ENCODE results near the gene ELFN2. TPM values are rescaled to one million over a fixed set of nuclear protein-coding genes. Genes with fewer than 3 reads are reported as not detected.

ELFN2 gene
- total and polyA plus RNA-seq, 2 of the 13 experiments (the other 11 are each of a cell fraction or from before 2014, with no cell fraction given), result 0.01 TPM; not detected in 1

DNA sequence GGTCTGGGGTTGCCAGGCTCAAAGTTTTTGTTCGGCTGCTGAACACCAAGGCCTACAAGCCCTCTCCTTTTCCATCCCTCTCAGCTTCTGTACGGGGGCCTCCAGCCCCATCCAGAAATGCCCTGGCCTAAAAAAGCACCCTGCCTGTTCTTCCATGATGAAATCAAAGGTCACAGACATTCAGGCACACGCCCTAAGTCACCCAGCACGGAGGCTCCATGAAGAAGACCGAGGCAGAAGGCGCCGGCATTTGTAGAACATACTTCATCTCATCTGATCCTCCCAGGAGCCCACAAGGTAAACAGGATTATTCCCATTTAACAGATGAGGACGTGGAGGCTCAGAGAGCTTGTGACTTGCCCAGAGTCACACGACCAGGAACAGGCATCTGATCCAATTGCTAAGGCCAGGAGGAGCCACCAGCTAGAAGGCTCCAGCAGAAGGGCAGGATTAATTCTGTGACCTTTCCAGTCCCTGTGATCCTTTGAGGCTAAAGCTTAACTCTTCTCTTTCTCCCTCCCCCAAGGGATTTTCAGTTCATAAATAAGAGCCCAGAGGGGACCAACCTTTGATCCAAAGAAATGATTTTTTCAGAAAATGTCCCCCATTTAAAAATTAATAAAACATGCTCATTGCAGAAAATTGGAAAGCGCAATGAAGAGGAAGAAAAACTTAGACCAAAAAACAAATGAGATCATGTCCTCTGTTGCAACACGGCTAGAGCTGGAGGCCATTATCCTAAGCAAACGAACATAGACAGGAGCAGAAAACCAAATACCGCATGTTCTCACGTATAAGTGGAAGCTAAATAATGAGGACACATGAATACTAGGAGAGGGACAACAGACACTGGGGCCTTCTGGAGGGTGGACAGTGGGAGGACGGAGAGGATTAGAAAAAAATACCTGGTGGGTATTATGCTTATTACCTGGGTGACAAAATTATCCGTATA, 106.3 kb downstream of the ELFN2 start:
- in situ Hi-C loops (cut with HindIII; ENCODE audit: extremely low pct_ligation_motif_present, low pct_unique_long_range_greater_than_20kb) (loop anchor here (5.0 to 10.0 kb wide), 2 partner anchors 136 to 264 kb away; partner anchors contain the start of gene LGALS2), intact Hi-C loops (cut with micrococcal nuclease; ENCODE audit: unreplicated experiment) (no loop called here)
- Histone ChIP-seq H4K20me1 (ENCODE audit: insufficient read depth, low read length) (no peaks in the 10 kb centered on the region), H3K79me2 (ENCODE audit: insufficient read depth, low read length) (no peaks in the 10 kb centered on the region), H3K4me3 (replicated peaks in 1 of 3; ENCODE audit: insufficient read depth in 1 of 3, low read depth in 2 of 3, low read length in 3 of 3) (no peak overlapping the region), H3K27ac (ENCODE audit: extremely low read length, insufficient read depth, low read length) (no peak overlapping the region), H3K4me2 (ENCODE audit: low read depth, low read length) (peak overlapping the region; percentile 32; the same call in 1 of the 2 replicates), H3K9me3 (ENCODE audit: low read length) (no peaks in the 10 kb centered on the region), H2AFZ (ENCODE audit: low read length) (no peak overlapping the region), H3K36me3 (replicated peaks in 1 of 2; ENCODE audit: control insufficient read depth in 1 of 2, insufficient read depth in 2 of 2, low read length in 2 of 2) (no peaks in the 10 kb centered on the region), H3K4me1 (ENCODE audit: insufficient read depth, low read length) (peaks cover 44% of the 10 kb centered on the region), H3K9ac (ENCODE audit: insufficient read depth, low read depth, low read length) (no peak overlapping the region), H3K27me3 (ENCODE audit: control insufficient read depth in 1 of 2, insufficient read depth in 2 of 2, low read length in 2 of 2) (peaks cover 5 to 8% of the 10 kb centered on the region in 2 experiments; a peak in 3 of 5 replicates)
- CTCF ChIA-PET (ENCODE audit: low intra/inter-chr PET ratio, low total read pairs), result interaction anchor here (2.2 kb wide), 1 partner anchor 136 kb away, joined by 7 read pairs; no protein-coding TSS in a partner anchor
- BruUV-seq (replicated peaks), result no TSS peak
- FAIRE-seq (peak; percentile 66), ATAC-seq (peak; percentile 17; the same call in 1 of the 3 replicates), DNase-seq (ENCODE audit: low spot score) (peak; percentile 62)
- POLR2A ChIA-PET, result no interaction called here
- 8% methylated on average over 15 of the region's 16 CpGs for WGBS (ENCODE audit: low lambda C conversion rate)
- TF ChIP-seq LCORL (IDR thresholded peaks at IDR 0.05) (no peak), LCORL (CRISPR knock-in tag; IDR thresholded peaks at IDR 0.05) (peak; percentile 50; the same call in 1 of the 2 replicates), KDM2A (CRISPR knock-in tag; IDR thresholded peaks at IDR 0.05; ENCODE audit: borderline replicate concordance, low read depth) (no peak), ZNF740 (CRISPR knock-in tag; IDR thresholded peaks at IDR 0.05) (no peak), ZMYM3 (CRISPR knock-in tag; IDR thresholded peaks at IDR 0.05) (peak; percentile 91), FOXJ3 (CRISPR knock-in tag; IDR thresholded peaks at IDR 0.05; ENCODE audit: borderline replicate concordance) (no peak), TBP (CRISPR knock-in tag; IDR thresholded peaks at IDR 0.05) (no peak), ZBTB20 (CRISPR knock-in tag; IDR thresholded peaks at IDR 0.05; ENCODE audit: borderline replicate concordance, low read depth) (no peak), ZNF160 (CRISPR knock-in tag; IDR thresholded peaks at IDR 0.05) (no peak), TAF15 (IDR thresholded peaks at IDR 0.05; ENCODE audit: low read depth, low read length, poor library complexity, severe bottlenecking) (no peak), ZMYM4 (CRISPR knock-in tag; IDR thresholded peaks at IDR 0.05) (no peak), GZF1 (CRISPR knock-in tag; IDR thresholded peaks at IDR 0.05) (0 out of 2 replicates have a peak, but pooled peaks have one; percentile 61), HINFP (CRISPR knock-in tag; IDR thresholded peaks at IDR 0.05; ENCODE audit: low read depth) (no peak)
- TF ChIP-seq, protein P1, sequence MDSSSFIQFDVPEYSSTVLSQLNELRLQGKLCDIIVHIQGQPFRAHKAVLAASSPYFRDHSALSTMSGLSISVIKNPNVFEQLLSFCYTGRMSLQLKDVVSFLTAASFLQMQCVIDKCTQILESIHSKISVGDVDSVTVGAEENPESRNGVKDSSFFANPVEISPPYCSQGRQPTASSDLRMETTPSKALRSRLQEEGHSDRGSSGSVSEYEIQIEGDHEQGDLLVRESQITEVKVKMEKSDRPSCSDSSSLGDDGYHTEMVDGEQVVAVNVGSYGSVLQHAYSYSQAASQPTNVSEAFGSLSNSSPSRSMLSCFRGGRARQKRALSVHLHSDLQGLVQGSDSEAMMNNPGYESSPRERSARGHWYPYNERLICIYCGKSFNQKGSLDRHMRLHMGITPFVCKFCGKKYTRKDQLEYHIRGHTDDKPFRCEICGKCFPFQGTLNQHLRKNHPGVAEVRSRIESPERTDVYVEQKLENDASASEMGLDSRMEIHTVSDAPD (CRISPR knock-in tag; IDR thresholded peaks at IDR 0.05), result no peak
- TF ChIP-seq, protein P2, sequence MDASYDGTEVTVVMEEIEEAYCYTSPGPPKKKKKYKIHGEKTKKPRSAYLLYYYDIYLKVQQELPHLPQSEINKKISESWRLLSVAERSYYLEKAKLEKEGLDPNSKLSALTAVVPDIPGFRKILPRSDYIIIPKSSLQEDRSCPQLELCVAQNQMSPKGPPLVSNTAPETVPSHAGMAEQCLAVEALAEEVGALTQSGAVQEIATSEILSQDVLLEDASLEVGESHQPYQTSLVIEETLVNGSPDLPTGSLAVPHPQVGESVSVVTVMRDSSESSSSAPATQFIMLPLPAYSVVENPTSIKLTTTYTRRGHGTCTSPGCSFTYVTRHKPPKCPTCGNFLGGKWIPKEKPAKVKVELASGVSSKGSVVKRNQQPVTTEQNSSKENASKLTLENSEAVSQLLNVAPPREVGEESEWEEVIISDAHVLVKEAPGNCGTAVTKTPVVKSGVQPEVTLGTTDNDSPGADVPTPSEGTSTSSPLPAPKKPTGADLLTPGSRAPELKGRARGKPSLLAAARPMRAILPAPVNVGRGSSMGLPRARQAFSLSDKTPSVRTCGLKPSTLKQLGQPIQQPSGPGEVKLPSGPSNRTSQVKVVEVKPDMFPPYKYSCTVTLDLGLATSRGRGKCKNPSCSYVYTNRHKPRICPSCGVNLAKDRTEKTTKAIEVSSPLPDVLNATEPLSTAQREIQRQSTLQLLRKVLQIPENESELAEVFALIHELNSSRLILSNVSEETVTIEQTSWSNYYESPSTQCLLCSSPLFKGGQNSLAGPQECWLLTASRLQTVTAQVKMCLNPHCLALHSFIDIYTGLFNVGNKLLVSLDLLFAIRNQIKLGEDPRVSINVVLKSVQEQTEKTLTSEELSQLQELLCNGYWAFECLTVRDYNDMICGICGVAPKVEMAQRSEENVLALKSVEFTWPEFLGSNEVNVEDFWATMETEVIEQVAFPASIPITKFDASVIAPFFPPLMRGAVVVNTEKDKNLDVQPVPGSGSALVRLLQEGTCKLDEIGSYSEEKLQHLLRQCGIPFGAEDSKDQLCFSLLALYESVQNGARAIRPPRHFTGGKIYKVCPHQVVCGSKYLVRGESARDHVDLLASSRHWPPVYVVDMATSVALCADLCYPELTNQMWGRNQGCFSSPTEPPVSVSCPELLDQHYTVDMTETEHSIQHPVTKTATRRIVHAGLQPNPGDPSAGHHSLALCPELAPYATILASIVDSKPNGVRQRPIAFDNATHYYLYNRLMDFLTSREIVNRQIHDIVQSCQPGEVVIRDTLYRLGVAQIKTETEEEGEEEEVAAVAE (CRISPR knock-in tag; IDR thresholded peaks at IDR 0.05; ENCODE audit: borderline replicate concordance), result no peak

Data from HepG2 (cell line).